K562 (cell line): ENCODE data around the gene TNIK. TPM values are rescaled to one million over a fixed set of nuclear protein-coding genes. Genes with fewer than 3 reads are reported as not detected.

Source experiments
- ADNP ChIP-seq: fragments of 200-800 bp; sonication (Bioruptor generic); IDR thresholded peaks from 2 replicates; pipeline ENCODE4 v1.6.1; 2016; ENCODE audit warnings: missing genetic modification characterization, missing compliant biosample characterization
- CBFA2T2 ChIP-seq: fragments of 450-650 bp; conservative IDR thresholded peaks from 2 replicates; pipeline ENCODE4 v1.6.1; 2017; ENCODE audit warnings: mild to moderate bottlenecking
- CREB1 ChIP-seq, 2 experiments: sonication (generic) in 1 of 2; formaldehyde crosslinking in 1 of 2; IDR thresholded peaks; 2 replicates each; pipeline versions ENCODE4 v1.6.1 to v1.8.0; 2012 to 2022; ENCODE audit warnings: inconsistent platforms in 1 of 2, mild to moderate bottlenecking in 1 of 2, missing genetic modification reagents in 1 of 2, moderate library complexity in 1 of 2
- FOXK2 ChIP-seq, 2 experiments: fragments of 450-650 bp; IDR thresholded peaks in 1 of 2; conservative IDR thresholded peaks in 1 of 2; 2 replicates each; pipeline ENCODE4 v1.6.1; 2016; ENCODE audit warnings: low read depth in 2 of 2, mild to moderate bottlenecking in 1 of 2
- JUN ChIP-seq, 2 experiments: sonication (generic) in 1 of 2; formaldehyde crosslinking in 1 of 2; IDR thresholded peaks; 2 replicates each; pipeline versions ENCODE4 v1.6.1 to v1.8.0; 2012 to 2022; ENCODE audit warnings: borderline replicate concordance in 2 of 2, mild to moderate bottlenecking in 2 of 2, improper control_type of control experiment in 1 of 2, low read depth in 1 of 2, low read length in 1 of 2, missing genetic modification reagents in 1 of 2
- MAZ ChIP-seq, 2 experiments: fragments of 450-650 bp in 1 of 2; sonication (generic) in 1 of 2; formaldehyde crosslinking; IDR thresholded peaks in 1 of 2; conservative IDR thresholded peaks in 1 of 2; 2 replicates each; pipeline versions ENCODE4 v1.4.0 to v1.5.0; 2020; ENCODE audit warnings: mild to moderate bottlenecking in 1 of 2, missing genetic modification reagents in 1 of 2
- NR2C2 ChIP-seq, 2 experiments: fragments of 200-800 bp in 1 of 2; sonication (Bioruptor generic) in 1 of 2; sonication (generic) in 1 of 2; formaldehyde crosslinking in 1 of 2; IDR thresholded peaks; 2 replicates each; pipeline versions ENCODE4 v1.6.1 to v1.8.0; 2016 to 2022; ENCODE audit warnings: mild to moderate bottlenecking in 1 of 2, missing compliant biosample characterization in 1 of 2, missing genetic modification characterization in 1 of 2, missing genetic modification reagents in 1 of 2
- OTX1 ChIP-seq: fragments of 450-650 bp; formaldehyde crosslinking; IDR thresholded peaks from 2 replicates; pipeline ENCODE4 v1.4.0; 2022; ENCODE audit warnings: mild to moderate bottlenecking
- PHF20 ChIP-seq: fragments of 450-650 bp; IDR thresholded peaks from 2 replicates; pipeline ENCODE4 v1.6.1; 2018; ENCODE audit not compliant: partially characterized antibody
- RBM34 ChIP-seq: fragments of 200-400 bp; formaldehyde crosslinking; IDR thresholded peaks from 2 replicates; pipeline ENCODE4 v1.6.1; 2018; ENCODE audit warnings: low read length, borderline replicate concordance; ENCODE audit not compliant: insufficient read depth
- TGIF2 ChIP-seq: sonication (generic); formaldehyde crosslinking; IDR thresholded peaks from 2 replicates; pipeline ENCODE4 v1.8.1; 2022; ENCODE audit warnings: mild to moderate bottlenecking, missing genetic modification reagents, moderate library complexity
- ZBTB17 ChIP-seq: fragments of 450-650 bp; formaldehyde crosslinking; IDR thresholded peaks from 2 replicates; pipeline ENCODE4 v1.4.0; 2020; ENCODE audit warnings: mild to moderate bottlenecking
- ZNF699 ChIP-seq: fragments of 250-450 bp; sonication (Bioruptor Pico); IDR thresholded peaks from 2 replicates; pipeline ENCODE4 v1.8.0; 2021; ENCODE audit warnings: mild to moderate bottlenecking, moderate library complexity; ENCODE audit not compliant: insufficient replicate concordance
- polyA plus RNA-seq, 8 experiments: library from polyadenylated mRNA; depleted of rRNA in 4 of 8; stranded (reverse) in 5 of 8; unstranded in 3 of 8; fragments of >200 nt; fragmentation: Nextera tagmentation in 2 of 8; fragmentation: Illumina TruSeq in 1 of 8; extraction: Ambion mirVana in 2 of 8; extraction: Trizol in 1 of 8; gene quantifications; 2 replicates each; pipeline versions ENCODE4 v1.2.1 to v1.2.3, GENCODE V29; 2011 to 2014; ENCODE audit warnings: inconsistent platforms in 1 of 8, missing spikeins in 1 of 8
- total RNA-seq, 7 experiments: library from RNA; depleted of rRNA in 6 of 7; stranded (reverse); fragments of >200 nt in 6 of 7; fragmentation: Illumina TruSeq in 2 of 7; extraction: Trizol in 2 of 7; gene quantifications; 2 replicates each; pipeline versions ENCODE4 v1.2.1 to v1.2.3, GENCODE V29; 2011 to 2021; ENCODE audit warnings: low replicate concordance in 1 of 7
- TF ChIP-seq, protein P1 (sequence below): fragments of 450-650 bp; IDR thresholded peaks from 2 replicates; pipeline ENCODE4 v1.6.1; 2018; ENCODE audit not compliant: partially characterized antibody
- TF ChIP-seq, protein P2 (sequence below): fragments of 450-650 bp; IDR thresholded peaks from 2 replicates; pipeline ENCODE4 v1.6.1; 2016; ENCODE audit warnings: low read depth

The TNIK gene
- total and polyA plus RNA-seq, 9 of the 15 experiments (the other 6 are each of a cell fraction or from before 2014, with no cell fraction given) = 6.6 to 39.0 (median 24.7) TPM

DNA sequence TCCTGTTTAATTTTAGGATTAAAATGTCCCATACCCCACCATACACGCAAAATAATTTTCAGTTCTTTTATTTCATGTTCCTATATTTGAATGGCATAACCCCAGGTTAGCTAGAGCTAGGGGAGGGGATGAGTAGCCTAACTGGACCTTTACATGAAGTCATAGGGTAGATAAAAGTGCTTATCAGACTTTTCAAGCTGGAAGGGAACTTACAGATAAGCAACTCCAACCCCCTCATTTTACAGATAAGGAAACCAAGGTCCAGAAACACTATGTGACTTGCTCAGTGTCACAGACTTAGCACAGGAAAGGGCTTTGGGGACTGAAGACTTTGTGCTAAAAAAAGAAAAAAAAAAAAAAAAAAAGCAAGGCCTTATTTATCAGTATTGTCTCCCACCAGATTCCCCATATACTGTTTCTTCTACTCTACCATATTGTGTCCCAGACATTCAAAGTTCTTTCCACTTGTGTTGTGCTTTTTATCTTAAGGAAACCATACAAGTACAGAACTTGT, 10.6 kb upstream of the TNIK start (continued):
- TF ChIP-seq, protein P1, sequence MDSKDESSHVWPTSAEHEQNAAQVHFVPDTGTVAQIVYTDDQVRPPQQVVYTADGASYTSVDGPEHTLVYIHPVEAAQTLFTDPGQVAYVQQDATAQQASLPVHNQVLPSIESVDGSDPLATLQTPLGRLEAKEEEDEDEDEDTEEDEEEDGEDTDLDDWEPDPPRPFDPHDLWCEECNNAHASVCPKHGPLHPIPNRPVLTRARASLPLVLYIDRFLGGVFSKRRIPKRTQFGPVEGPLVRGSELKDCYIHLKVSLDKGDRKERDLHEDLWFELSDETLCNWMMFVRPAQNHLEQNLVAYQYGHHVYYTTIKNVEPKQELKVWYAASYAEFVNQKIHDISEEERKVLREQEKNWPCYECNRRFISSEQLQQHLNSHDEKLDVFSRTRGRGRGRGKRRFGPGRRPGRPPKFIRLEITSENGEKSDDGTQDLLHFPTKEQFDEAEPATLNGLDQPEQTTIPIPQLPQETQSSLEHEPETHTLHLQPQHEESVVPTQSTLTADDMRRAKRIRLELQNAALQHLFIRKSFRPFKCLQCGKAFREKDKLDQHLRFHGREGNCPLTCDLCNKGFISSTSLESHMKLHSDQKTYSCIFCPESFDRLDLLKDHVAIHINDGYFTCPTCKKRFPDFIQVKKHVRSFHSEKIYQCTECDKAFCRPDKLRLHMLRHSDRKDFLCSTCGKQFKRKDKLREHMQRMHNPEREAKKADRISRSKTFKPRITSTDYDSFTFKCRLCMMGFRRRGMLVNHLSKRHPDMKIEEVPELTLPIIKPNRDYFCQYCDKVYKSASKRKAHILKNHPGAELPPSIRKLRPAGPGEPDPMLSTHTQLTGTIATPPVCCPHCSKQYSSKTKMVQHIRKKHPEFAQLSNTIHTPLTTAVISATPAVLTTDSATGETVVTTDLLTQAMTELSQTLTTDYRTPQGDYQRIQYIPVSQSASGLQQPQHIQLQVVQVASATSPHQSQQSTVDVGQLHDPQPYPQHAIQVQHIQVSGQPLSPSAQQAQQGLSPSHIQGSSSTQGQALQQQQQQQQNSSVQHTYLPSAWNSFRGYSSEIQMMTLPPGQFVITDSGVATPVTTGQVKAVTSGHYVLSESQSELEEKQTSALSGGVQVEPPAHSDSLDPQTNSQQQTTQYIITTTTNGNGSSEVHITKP = peak; percentile 73
- TF ChIP-seq RBM34 = no peak
- no peak for TF ChIP-seq TGIF2 (CRISPR knock-in tag)
- no peak for TF ChIP-seq NR2C2 (CRISPR knock-in tag; IDR thresholded peaks at IDR 0.05)
- peak; percentile 70; the same call in 1 of the 2 replicates for TF ChIP-seq NR2C2 (tag; IDR thresholded peaks at IDR 0.05)
- no peak for TF ChIP-seq OTX1 (CRISPR knock-in tag)
- TF ChIP-seq JUN (IDR thresholded peaks at IDR 0.05; ENCODE audit: borderline replicate concordance, low read depth, low read length) = peak; percentile 96
- no peak for TF ChIP-seq JUN (CRISPR knock-in tag; IDR thresholded peaks at IDR 0.05; ENCODE audit: borderline replicate concordance)
- peak; percentile 97 for TF ChIP-seq CBFA2T2
- TF ChIP-seq, protein P2, sequence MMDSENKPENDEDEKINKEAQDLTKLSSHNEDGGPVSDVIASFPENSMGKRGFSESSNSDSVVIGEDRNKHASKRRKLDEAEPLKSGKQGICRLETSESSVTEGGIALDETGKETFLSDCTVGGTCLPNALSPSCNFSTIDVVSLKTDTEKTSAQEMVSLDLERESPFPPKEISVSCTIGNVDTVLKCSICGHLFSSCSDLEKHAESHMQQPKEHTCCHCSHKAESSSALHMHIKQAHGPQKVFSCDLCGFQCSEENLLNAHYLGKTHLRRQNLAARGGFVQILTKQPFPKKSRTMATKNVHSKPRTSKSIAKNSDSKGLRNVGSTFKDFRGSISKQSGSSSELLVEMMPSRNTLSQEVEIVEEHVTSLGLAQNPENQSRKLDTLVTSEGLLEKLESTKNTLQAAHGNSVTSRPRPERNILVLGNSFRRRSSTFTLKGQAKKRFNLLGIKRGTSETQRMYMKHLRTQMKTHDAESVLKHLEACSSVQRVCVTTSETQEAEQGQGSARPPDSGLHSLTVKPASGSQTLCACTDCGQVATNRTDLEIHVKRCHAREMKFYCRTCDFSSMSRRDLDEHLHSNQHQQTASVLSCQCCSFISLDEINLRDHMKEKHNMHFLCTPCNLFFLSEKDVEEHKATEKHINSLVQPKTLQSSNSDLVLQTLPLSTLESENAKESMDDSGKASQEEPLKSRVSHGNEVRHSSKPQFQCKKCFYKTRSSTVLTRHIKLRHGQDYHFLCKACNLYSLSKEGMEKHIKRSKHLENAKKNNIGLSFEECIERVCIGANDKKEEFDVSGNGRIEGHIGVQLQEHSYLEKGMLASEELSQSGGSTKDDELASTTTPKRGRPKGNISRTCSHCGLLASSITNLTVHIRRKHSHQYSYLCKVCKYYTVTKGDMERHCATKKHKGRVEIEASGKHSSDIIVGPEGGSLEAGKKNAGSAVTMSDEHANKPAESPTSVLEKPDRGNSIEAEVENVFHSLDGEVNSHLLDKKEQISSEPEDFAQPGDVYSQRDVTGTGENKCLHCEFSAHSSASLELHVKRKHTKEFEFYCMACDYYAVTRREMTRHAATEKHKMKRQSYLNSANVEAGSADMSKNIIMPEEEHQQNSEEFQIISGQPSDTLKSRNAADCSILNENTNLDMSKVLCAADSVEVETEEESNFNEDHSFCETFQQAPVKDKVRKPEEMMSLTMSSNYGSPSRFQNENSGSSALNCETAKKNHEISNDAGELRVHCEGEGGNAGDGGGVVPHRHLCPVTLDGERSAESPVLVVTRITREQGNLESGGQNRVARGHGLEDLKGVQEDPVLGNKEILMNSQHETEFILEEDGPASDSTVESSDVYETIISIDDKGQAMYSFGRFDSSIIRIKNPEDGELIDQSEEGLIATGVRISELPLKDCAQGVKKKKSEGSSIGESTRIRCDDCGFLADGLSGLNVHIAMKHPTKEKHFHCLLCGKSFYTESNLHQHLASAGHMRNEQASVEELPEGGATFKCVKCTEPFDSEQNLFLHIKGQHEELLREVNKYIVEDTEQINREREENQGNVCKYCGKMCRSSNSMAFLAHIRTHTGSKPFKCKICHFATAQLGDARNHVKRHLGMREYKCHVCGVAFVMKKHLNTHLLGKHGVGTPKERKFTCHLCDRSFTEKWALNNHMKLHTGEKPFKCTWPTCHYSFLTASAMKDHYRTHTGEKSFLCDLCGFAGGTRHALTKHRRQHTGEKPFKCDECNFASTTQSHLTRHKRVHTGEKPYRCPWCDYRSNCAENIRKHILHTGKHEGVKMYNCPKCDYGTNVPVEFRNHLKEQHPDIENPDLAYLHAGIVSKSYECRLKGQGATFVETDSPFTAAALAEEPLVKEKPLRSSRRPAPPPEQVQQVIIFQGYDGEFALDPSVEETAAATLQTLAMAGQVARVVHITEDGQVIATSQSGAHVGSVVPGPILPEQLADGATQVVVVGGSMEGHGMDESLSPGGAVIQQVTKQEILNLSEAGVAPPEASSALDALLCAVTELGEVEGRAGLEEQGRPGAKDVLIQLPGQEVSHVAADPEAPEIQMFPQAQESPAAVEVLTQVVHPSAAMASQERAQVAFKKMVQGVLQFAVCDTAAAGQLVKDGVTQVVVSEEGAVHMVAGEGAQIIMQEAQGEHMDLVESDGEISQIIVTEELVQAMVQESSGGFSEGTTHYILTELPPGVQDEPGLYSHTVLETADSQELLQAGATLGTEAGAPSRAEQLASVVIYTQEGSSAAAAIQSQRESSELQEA = no peak
- no peak for TF ChIP-seq PHF20
- TF ChIP-seq ZBTB17 (CRISPR knock-in tag) = no peak; the same call in 1 of the 2 replicates
- TF ChIP-seq ZNF699 = no peak
- 0 out of 4 replicates have a peak, but pooled peaks have one; percentile 48 to 54 for TF ChIP-seq MAZ (CRISPR knock-in tag; conservative IDR thresholded peaks at IDR 0.05 in 1 of 2, IDR thresholded peaks at IDR 0.05 in 1 of 2)
- peak; percentile 64; the same call in 1 of the 2 replicates for TF ChIP-seq ADNP (tag)
- TF ChIP-seq CREB1 (IDR thresholded peaks at IDR 0.05) = peak; percentile 71
- TF ChIP-seq CREB1 (CRISPR knock-in tag; IDR thresholded peaks at IDR 0.05) = no peak
- TF ChIP-seq FOXK2 (conservative IDR thresholded peaks at IDR 0.05 in 1 of 2, IDR thresholded peaks at IDR 0.05 in 1 of 2; ENCODE audit: low read depth in 2 of 2) = peak; percentile 62 to 68; a peak in 2 of 4 replicates
